GF-D8 (cell line): ENCODE measurements around the gene CPB2.
A peak's percentile ranks its signal among the peaks of the same experiment; 100 is the strongest.

Experiments used
- DNase-seq: peaks from one replicate; lab custom pipeline; 2025; lab: John Stamatoyannopoulos, UW

Gene CPB2

DNA sequence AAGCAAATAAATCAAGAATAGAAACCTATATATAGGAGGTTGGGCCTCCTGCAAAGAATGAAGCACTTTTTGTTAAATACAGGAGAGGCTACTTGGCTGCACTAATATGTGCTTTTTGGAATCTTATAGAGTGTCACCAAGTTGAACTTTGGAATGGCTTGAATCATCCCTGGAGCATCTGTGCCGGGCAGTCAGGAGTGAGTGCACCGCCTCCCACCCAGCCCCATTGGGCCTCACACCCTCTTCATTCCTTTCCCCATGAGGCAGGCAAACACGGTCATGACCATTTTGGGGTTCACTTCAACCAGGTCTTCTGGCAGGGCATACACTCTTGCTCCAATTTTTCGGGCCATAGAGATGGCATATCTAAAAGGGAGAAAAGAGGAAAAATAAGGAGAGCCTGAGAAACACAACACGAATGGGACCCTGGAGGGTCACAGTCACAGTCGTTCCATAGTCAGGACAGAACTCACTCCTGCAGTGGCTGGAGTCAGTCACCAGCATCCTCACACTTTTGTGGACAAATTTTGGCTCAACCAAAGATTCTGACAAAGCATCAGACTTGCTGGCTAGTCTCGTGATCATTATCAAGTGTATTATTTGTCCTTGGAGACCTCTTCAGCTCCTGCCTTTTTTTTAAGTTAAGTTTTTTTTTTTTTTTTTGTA lies 22.7 kb upstream of the CPB2 start:
- DNase-seq: no peak

DNA sequence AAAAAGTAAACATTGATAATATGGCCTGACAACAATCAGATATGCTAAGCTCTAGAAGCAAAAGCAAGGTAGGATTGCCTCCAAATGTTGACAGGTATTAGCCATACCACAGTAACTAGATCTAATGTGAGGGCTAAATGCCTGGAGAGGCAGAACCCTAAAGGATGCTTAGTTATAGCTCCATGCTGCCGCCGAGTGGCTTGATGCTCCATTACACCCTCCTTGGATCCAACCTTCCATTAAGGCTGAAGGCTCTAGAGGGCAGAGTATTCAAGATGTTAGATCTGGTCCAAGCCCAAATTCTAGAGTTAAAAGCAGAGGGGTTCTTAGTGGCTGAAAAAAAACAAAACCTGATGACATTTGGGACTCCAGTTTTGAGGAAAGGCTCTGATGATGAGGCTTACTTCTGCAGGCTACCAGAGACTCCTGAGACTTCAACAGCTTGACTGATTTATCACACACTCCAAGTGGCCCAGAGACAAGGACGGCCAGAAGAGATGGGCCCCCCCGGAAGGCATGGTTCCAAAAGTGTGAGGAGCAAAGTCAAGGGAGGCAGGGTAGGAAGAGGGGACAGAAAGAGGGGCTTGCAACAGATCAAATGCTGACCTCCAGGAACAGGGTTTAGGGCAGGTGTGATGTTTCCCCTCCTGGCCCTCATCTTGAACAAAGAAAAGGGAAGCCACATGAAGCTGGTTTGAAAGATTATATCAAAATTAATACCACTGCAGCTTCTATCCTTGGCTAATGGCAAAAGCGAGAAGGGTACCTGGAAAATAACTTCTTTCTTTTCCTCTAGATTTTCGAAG lies 21.9 kb upstream of the CPB2 start:
- DNase-seq: peak; percentile 67

DNA sequence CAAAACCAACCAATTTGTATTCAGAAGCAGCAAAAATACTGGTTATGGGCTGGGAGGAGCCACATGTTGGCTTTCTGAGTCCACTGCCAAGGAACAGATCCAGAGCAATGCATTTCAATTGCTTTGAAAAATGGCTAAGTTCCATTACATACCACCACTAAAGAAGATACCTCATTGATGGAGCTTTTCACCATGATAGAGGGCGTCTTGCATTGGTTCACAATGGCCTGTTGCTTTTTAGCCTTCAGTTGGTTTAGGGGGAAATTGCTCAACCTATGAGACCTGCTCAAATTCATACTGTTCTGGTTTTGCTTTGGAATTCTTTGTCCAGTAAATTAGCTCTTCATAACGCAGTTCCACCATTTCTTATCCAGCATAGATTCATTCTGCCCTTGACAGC lies 21.2 kb upstream of the CPB2 start:
- peak; percentile 59 for DNase-seq

DNA sequence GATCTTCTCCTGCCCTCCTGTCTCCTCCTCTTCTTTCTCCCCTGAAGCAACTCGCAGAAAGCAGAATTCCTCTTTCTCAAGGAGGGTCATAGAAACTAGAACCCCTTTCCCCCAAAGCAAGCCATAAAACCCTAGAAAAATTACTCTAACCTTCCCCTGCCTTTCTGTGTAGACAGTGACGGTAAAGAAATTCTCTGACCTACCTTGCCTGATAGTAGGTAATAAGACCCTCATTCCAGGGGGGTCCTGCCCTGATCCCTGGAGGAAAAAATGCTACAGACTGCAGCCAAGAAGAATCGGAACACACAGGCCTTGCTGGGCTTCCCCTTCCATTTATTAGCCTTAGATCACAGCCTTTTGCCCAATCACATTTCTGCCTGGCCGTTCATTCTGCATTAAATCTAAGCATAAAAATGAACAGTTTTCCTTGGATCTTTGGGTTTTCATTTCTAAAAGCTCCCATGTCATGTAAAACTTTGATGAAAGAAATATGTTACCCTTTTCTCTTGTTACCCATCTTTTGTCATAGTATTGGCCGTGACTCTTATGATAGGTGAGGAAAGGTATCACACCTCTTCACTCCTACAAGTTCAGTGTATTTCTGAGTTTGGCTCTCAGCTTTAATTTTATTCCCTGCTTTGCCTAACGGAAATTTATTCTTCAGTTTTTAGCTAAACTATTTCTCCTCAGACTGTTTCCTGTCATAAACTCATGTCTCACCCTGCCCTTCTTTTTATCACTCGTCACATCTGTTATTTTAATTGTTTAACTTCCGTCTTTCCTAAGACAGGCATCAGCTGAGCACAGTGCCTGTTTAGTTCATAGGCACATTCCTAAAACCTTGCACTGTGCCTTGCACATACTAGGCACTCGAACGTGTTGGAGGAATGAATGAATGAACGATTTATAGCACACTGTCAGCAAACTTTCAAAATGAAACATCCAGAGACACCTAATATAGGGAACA lies 20.4 kb upstream of the CPB2 start:
- DNase-seq: peak; percentile 97

DNA sequence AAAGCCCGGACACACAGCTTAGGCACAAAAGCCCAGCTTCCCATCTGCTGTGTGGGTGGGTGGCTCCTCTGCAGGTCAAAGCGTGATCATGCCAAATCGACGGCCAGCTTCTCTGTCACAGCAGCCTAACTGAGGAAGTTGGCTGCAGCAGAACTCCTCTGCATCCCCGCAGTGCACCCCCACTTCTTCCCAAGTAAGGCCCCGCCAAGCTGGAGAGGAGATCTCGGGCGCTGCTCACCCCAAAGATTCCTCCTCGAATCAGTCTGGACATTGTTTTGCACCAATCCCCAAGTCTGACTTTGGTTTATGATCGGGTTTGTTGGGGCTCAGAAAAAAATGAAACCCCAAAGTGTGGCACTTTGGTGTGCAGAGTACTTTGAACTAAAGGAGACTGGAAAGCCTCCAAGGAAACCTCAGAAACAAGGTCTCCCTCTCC lies 19.7 kb upstream of the CPB2 start:
- peak; percentile 65 for DNase-seq

DNA sequence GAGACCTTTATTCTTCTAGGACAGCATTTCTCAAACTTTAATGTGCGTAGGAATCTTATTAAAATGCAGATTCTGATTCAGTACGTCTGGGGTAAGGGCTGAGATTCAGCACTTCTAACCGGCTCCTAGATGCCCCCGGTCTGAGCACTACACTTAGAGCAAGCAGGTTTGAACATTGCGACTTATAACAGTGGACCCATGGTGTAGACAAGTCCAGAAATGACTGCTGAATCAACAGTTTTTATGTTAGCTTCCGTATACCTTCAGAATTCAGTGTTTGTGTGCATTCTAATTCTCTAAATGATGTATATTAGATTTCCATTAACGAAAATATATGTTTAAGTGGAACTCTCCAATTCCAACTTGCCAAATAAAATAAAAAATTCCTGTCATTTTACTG lies 17.5 kb upstream of the CPB2 start:
- no peak for DNase-seq

DNA sequence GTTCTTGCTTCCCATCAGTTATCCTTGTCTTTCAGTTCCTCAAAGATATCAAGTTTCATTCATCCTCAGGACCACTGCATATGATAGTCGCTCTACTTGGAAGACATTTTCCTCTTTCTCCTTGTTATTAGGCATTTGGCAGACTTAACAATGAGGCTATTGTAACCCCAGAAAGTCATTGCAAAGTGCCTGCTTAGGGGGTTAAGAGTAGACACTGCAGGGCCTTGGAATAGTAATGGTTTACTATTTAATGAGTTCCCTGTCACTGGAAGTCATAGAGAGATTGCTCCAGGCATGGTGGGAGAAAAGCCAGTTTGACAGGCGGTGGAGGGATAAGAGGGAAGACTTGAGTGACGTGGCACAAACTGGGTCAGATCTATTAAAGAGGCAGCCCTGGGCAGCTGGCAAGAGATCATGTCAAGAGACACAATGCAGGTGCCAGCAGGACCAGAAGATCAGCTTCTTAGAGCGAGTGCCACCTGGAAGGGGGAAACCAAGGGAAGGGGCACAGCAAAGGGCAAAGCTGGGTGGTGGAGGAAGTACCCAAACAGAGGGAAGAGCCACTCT lies 16.8 kb upstream of the CPB2 start:
- no peak for DNase-seq

DNA sequence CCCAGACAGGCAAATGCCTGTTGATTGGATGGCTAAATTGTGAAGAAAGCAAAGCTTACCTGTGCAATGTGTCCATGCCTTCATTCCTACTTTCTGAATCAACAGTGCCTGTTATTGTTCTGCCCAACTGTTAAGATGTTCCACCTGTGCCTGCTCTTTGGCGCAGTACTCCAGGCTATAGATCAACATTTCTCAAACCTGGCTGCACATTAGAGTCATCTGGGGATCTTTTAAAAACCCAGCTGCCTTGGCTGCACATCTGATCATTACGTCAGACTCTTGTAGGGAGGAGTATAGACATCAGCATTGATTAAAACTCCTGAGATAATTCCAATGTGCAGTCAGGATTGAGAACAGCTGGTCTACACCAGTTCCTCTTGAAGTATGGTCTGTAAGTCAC lies 16.2 kb upstream of the CPB2 start:
- no peak for DNase-seq

DNA sequence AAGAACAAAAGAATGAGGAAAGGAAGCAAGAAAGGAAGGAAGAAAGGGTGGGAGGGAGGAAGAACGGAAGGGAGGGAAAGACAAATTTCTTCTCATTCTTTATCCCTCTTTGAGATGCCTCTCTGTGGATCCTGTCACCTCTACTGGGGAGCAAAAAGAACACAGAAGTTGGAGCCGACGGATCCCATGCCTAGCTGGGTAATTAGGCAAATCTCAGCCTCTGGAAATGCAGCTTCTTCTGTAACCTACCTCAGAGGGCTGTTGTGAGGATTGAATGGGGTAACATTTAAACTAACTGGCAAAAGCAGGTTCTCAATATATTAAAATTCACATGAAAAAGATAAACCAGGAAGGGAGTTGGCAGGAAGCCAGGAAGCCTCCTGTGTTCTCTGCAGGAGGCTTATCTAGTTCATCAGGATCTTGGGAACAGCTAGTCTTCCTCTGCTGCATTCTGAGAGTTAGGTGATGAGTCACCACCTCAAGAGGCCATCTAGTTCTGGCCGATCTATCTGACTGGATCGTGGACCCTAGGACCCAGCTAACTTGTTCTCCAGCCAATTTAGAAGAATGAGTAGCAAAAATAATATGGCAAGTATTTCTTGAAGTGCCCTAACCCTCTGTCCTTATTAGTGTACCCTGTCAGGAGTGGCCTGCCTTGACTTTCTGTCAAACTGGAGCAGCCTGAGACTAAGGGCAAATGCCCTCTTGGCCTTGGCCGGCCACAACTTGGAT lies 15.2 kb upstream of the CPB2 start:
- no peak for DNase-seq

DNA sequence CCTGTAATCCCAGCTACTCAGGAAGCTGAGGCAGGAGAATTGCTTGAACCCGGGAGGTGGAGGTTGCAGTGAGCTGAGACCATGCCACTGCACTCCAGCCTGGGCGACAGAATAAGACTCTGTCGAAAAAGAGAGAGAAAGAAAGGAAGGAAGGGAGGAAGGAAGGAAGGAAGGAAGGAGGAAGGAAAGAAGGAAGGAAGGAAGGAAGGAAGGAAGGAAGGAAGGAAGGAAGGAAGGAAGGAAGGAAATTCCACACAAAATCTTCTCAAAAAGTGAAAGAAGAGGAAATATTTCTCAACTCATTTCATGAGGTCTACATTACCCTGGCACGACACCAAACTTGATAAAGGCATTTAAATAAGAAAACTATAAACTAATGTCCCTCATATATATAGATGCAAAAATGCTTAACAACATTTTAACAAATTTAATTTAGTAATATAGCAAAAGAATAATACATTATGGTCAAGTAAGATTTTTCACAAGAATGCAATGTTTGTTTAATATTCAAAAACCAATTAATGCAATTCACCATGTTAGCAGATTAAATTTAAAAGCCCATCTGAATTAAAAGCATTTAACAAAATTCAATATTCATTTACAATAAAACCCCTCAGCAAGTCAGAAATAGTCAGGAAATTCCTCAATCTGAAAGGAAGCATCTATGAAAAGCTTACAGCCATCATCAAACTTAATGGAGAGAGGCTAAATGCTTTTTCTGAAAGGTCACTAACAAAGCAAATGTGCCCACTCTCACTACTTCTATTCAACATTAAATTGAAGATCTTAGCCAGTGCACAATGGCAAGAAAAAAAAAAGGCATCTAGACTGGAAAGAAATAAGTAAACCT lies 12.0 kb upstream of the CPB2 start:
- DNase-seq: no peak

DNA sequence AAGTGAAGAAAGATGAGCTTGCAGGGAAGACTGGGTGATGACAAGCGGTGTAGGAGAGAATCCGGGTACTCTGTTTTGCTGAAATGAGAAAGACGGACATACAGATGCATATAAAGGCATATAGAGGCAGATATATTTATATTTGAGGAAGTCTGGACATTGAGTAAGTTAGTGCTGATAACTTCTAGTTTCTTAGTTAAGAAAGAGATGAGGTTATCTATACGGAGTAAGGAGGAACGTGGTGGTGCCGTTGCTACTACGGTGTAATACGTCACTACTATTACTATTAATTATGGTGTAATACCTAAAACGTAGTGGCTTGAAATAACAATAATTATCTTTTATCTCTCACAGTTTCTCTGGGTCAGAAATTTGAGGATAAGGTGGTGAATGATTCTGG lies 9.8 kb upstream of the CPB2 start:
- DNase-seq: no peak

DNA sequence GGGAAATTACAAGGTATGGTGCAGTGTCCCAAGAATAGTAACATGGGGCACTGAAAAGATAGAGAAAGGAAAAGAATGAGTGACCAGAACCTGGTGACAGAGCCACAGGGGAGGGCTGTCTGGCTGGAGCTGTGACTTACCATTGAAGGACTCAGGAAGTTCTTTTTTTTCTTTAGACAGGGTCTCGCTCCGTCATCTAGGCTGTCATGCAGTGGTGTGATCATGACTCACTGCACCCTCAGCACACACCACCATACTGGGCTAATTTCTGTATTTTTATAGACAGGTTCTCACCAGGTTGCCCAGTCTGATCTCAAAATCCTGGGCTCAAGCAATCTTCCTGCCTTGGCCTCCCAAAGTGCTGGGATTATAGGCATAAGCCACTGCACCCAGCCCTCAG lies 8.8 kb upstream of the CPB2 start:
- no peak for DNase-seq

DNA sequence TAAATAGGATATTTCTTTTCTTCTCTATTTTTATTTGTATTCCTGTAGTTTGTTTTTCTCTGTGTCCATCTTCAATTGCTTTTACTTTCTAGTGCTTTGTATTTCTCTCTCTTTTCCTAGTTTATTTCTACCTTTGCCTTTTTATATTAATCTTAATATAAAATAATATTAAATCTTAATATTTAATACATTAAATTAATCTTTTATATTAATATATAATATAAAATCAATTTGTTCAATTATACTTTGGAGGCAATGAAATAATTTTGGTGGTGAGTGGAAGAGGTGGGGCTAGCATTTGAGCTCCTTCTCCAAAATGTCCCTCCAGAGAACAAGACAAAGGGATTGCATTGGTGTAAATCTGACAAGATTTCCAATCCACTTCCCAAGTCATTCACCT lies 6.3 kb upstream of the CPB2 start:
- DNase-seq: no peak

DNA sequence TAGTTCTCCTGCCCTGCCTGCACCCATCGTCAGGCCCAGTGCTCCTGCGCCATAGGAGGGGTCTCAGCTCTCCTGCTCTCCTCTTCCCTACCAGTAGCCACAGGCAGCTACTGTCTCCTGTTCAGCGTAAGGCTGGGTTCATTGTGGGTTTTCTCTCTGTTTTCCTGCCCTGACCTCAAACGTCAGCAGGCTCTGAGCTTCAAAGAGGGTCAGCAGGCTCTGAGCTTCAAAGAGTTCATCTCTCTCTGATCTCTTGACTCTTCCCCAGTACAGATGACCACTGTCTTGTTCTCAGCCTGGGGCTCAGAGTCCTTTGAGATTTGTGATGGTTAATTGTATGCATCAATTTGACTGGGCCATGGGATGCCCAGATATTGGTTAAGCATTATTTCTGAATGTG lies 4.6 kb upstream of the CPB2 start:
- DNase-seq: no peak

DNA sequence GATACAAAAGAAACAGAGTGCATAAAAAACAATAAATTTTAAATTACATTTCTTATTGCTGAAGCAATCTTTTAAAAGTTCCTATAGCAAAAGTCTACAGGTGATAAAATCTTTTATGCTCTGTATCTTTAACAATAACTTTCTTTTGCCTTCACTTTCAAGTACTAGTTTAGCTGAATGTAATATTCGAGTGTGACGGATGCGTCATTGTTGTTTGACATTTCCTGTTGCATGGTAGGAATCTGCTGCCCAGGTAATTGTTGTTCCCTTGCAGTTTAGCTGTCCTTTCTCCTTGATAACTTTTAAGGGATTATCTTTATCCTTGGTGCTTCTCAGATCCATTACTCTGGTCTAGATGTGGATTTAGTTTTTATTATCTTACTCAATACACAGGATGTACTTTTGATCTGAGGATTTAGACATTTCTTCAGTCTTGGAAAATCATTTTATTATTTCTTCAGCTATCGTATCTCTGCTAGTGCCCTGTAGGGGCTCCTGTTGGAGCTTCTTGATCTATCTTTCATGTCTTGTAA lies 2.1 kb upstream of the CPB2 start:
- no peak for DNase-seq

DNA sequence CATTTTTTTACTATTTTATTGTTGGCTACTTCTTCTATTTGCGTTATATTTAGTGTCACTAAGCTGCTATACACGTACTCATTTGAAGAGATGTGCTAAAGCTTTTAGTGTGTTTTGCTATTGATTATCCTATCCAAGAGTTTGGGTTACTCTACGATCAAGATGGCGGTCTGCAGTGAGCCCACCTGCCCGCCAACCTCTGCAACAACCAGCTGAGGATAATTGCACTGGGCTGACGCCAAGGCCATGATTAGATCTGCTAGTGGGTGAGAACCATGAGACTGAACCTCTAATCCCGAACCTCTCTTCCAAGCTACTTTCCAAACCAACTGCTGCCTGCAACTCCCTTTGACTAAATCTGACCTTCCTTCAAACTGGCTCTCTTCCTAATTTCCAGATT lies 1.8 kb downstream of the CPB2 start:
- DNase-seq: no peak

DNA sequence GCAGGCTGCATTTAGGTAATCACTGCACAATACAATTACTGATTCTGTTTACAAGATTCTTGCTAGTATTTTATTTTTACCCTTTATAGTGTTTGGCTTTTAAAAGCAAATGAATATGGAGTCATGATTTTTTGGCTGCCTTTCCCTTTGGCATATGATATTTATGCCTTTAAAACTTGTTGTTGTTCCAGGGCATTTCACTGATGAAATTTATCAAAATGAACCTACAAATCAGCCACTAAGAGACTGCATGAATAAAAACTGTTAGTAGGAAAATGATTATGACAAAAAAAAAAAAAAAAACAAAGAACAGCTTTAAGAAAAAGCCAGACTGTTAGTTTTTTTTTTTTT lies 2.6 kb downstream of the CPB2 start:
- DNase-seq: no peak

DNA sequence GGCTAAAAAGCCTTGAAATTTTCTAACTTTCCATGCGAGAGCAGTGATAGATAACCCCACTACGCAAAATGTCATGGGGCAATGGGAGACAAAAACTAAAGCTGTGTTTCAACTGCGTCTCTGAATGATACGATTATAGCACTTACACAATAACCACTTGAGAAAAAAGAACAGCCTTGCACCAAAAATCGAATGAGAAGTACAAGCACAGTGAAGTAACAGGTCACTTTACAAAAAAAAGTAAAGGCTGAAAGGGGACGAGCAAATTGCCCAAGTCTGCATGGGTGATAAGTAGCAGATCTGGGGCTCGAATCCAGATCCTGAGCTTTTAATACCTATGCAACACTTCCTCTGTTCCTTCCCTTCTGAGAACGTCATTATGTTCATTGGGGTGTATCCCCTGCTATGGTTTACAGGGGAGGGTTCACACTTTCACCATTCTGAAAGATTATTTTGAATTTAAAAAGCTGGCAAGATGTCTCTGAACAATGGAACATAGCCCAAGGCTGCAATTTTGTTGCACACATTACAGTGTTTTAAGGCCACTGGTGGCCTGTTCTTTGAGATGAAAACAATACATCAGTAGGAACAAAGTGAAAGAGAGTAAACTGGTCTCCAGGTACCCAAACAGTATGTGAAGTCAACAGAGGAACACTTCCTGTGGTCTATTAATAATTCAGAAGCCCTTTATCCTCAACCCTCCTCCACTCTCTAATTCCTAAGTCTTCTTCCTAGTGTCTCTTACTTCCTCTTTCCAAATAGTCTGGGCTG lies 3.2 kb downstream of the CPB2 start:
- peak; percentile 61 for DNase-seq

DNA sequence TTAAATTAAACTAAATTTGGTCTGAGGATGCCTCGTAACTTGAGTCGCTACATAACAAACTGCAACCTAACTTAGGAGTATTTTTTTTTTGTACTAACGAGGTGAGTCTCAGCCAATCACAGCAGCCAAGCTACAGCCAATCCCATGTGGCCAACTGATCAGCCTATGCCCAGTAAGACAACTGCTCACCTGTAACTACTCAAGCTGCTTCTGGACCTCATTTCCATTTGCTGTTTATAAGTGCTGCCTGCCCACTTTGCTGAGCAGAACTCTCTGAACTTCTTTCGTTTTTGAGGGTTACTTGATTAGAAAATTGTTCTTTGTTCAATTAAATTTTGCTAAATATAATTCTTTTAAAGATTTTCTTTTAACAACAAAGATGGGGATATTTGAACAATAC lies 3.8 kb downstream of the CPB2 start:
- no peak for DNase-seq
